Stimulated activated CD4-positive, alpha-beta T cell treated with anti-CD3 and anti-CD28 coated beads, Interleukin-15, amount 100 ng/mL, for 24 hours (primary cell): ENCODE results near the gene OR8D1.
"Not testable (repeated sequence)": the region's sequence is repeated elsewhere in the genome, so short reads cannot be mapped to it uniquely, and the experiment has no call there.

ENCODE experiments used
- DNase-seq: peaks from one replicate; pipeline ENCODE4 v3.0.0-alpha.2; 2020

OR8D1 gene

DNA sequence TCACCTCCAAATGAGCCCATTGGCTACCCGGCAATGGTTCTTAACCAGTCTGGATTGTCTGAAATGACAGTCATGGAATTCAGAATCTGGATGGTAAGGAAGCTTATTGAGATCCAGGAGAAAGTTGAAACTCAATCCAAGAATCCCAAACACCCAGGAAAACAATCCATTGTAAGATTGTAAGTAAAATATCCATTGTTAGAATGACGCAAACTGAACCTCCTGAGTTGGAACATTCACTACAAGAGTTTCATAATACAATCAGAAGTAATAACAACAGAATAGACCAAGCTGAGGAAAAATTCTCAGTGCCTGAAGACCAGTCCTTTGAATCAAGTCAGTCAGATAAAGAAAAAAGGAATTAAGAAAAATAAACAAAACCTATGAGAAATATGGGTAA lies 35.5 kb downstream of the OR8D1 start:
- no peak for DNase-seq

DNA sequence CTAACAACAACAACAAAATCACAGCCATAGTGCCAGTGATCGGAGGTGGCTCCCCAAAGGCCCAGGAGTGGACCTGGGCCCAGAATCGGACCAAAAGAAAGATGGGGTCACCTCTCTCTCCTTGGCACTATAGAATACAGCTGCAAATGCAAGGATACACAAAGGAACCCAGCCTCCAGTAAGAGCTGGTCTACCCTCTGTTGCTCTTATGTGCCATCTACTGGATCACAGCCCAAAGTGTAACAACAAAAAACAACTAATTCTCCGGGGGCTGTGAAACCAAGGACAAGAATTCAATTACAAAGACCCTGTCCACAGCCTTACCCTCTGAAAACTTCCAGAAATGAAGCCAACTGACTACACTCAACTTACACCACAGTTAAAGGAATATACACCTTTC lies 35.9 kb downstream of the OR8D1 start:
- no peak for DNase-seq

DNA sequence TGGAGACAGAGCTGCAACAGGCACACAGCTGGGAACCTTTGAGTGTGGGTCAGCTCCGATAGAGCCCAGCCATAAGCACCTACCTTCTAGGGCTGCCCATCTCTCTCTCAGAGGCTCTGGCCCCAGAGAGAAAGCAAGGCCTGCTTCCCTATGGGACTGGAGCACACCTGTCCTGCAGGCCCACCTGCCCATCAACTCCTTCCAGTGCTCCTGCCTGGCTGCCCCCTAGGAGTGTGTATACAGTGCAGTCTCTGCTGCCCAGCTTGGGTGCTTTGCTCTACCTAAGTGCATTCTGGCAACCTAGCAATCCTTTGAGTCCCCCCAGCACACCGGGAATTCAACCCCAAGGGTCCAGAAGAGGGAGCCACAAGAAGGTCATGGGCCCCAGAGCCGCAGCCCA lies 36.5 kb downstream of the OR8D1 start:
- no peak for DNase-seq

DNA sequence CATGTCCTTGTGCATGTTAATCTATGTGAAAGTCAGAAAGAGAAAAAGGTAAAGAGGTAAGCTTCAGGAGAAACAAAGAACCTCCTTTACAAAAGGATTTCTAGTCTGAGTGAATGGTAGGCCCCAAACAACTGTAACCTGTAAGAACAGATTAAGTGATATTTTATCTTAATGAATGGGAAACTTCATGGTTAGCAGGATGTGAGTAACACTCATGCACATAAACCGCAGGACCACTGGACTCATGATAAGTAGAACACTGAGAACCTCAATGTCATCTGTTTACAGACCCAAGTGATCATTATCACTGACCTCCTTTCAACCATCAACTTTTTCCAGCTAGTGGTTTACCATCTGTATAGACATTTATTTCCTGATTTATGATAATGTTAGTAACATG lies 37.7 kb downstream of the OR8D1 start:
- DNase-seq: no peak

DNA sequence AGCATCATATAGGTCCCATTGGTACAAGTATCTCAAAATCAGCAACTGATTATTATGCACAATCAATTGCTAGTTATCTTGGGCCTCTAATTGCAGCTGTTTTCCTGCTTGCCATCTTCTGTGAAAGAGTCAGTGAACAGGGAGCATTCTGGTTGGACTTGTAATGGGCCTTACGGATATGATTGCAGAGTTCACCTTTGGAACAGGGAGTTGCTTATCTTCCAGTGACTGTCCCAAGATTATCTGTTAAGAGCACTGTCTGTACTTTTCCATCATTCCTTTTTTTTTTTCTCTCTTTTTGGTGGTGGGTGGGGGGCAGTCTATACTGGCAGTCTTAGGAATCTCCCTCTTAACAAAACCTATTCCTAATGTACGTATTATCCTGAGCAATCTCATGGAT lies 39.7 kb downstream of the OR8D1 start:
- no peak for DNase-seq

DNA sequence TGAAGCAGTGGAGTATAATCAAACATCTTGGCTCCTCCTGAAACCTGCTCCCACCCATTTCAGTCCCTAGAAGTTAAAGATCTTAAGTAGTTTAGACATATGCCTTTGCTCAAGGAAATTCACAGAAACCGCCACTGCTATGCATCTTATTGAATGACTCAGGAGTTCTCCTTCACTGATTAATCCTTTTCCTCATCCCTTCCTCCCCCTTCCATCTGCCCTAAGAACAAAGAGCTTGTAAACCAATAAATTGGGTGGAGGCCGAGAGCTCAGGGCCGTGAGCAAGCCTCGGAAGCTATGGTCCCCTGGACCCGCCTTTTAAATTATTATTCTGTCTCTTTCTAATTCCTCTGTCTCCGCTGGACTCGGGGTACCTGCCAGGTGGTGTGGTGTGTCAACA lies 42.9 kb downstream of the OR8D1 start:
- not testable (repeated sequence) for DNase-seq

DNA sequence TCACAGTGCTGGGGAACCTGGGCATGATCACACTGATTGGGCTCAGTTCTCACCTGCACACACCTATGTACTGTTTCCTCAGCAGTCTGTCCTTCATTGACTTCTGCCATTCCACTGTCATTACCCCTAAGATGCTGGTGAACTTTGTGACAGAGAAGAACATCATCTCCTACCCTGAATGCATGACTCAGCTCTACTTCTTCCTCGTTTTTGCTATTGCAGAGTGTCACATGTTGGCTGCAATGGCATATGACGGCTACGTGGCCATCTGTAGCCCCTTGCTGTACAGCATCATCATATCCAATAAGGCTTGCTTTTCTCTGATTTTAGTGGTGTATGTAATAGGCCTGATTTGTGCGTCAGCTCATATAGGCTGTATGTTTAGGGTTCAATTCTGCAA lies 48.7 kb downstream of the OR8D1 start:
- not testable (repeated sequence) for DNase-seq

DNA sequence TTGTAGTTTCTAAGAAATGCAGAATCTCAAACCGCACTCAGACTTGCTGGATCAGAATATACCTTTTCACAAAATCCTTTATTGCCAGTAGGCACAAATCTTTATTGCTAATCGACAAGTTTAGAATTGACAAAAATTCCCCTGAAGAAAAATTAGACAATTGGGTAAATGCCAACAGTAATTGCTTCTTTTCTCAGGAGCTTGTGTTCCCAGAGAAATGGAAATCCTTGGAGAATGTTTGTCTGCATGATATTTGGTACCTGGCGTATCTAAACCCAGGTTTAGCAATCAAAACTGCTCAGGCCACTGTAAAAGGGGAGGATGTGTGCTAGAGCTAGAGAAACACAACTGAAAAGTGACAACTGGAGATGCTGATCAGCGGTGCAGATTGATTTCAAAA lies 57.7 kb downstream of the OR8D1 start, which contains the start of gene OR8G5:
Gene OR8G5 (plus strand): TSS at position 301 of the 400 bp plus-strand sequence. CDS start 8,556 bp downstream, outside the sequence.
- no peak for DNase-seq
